CD4-positive, alpha-beta T cell treated with Interleukin-6 for 4 hours (primary cell): ENCODE measurements around the gene SETD7.

Experiments used
- DNase-seq: peaks from one replicate; pipeline ENCODE4 v3.0.0-alpha.2; 2020; ENCODE audit warnings: mixed read lengths

Gene SETD7

DNA sequence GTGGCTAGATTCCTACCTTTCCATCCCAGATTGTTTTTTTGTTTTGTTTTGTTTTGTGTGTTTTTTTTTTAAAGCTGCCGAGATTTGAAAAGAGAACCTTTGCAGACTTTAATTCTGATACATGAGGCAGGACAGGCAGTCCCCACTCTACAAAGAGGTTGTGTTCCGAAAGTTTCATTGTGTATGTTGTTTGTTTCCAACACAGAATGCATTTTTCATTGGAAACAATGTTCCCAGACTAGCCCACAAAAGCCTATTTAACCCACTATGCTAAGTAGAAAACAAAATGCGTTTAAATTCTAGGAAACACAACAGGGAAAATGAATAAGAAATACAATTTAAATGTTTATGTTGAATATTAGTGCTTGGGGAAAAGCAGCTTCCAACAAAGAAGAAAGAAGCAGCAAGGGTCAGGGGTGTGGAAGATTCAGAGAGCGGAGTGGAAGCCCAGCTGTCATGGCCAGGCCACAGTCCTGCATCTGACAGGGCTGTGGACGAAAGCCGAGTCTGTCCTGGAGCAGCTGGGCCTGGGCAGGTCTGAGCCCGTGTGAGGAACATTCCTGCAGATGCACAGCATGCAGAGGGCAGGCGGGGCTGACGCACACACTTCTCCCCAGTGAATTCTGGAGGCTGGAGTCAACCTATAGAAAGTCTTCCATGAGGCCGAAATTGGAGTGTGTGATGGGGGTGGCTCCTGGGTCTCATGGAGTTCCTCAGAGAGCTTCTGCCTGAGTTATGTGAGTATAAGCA is 12.4 kb upstream of the SETD7 start:
- DNase-seq, result no peak

DNA sequence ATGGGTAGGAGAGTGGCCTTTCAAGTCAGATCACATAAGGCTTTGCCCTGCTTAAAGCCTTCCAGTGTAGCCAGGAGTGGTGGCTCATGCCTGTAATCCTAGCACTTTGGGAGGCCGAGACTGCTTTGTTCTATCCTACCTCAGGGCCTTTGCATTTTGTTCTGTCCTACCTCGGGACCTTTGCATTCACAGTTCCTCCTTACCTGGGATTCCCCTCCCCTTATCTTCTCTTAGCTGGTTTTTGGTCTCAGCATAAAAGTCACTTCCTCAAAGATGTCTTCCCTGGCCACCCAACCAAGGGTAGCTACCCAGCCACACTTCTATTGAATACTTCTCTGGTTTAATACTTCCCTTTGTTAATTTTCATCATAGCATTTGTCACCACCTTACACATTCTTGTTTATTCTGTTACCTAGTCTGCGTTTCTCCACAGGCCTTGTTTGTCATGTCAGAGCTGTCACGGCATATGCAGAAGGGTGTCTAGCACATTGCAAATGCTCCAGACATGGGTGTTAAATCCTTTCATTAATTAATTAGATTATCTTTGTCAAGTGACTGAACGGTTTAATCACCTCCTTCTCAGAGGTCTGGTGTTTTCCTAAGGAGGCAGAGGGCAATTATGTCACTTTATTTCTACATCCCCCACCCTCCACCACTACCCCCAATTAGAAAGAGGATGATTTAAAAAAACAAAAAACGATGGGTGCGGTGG is 11.3 kb upstream of the SETD7 start:
- no peak for DNase-seq

DNA sequence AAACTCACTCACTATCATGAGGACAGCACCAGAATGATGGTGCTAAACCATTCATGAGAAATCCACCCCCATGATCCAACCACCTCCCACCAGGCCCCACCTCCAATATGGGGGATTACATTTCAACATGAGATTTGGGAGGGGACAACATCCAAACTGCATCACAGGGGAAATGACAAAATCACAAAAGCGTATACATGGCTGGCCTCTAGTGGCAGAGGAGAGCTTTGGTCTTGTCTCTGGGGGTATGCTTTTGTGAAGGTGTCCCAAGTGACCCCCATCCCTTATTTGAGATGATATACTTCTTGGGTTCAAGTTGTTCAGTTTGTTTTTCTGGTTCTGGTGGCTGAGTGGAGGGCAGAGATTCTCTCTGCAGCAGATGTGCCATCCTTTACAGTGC is 8.5 kb upstream of the SETD7 start:
- no peak for DNase-seq

DNA sequence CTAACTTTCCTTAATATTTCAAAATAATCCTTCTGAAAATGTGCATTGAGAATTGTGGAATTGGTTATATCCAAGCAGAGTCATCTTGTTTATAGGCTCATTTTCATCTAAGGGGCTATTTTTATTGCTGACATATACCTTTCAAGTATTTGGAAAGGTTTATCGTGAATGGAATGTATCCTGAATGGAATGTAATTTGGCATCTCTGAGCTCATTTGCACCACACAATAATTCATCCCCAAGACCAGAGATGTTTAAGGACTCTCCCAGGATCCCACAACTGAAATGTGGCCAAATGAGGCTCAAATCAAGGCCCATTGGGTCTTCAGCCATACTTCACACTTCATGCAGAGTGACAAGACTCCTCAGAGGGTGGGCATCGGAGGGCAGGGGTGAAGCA is 7.5 kb upstream of the SETD7 start:
- DNase-seq, result no peak

DNA sequence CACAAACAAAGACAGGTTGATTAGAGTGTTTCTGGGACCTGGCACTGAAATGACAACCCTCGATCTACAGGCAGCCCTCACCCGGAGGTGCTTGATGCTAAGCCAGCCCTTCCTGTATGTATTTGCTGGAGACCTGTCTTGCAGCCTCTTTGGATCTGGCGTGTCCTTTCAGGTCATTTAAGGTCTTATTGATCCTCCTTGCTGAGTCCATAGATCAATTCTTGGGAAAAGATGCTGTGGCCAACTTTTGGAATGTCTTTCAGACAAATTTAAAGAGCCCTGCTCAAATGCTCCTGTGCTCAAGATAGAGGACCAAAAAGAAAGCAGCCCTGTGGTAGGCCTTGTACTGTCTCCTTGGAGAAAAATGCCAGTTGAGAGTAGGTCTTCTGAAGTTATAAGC is 6.8 kb upstream of the SETD7 start:
- DNase-seq, result no peak

DNA sequence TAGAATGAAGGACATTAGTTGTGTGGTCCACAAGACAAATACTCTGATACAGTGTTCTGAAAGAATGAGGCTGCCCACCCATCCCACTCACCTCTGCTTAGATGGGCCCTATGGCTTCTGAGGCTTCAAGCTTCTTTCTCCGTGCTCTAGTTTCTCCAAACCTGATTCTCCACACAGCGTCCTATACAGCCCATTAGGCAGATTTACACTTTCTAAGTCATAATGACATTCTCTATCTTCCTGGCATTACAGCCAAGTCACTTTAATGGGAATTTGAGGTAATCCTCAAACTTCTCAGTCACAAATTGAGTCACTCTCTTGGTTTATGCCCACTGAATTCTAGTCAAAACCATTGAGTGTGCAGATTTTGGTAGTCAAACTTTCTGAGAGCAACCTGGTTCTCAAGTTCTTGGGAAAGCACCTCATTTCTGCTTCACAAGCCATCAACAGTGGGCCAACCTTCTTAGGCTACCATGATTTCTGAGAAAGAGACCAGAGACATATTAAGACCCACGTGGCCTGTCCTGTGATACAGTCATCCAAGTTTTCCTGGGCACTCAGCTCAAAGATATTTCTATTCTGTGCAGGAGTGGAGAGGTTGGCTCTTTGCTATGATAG is 6.2 kb upstream of the SETD7 start:
- DNase-seq, result no peak

DNA sequence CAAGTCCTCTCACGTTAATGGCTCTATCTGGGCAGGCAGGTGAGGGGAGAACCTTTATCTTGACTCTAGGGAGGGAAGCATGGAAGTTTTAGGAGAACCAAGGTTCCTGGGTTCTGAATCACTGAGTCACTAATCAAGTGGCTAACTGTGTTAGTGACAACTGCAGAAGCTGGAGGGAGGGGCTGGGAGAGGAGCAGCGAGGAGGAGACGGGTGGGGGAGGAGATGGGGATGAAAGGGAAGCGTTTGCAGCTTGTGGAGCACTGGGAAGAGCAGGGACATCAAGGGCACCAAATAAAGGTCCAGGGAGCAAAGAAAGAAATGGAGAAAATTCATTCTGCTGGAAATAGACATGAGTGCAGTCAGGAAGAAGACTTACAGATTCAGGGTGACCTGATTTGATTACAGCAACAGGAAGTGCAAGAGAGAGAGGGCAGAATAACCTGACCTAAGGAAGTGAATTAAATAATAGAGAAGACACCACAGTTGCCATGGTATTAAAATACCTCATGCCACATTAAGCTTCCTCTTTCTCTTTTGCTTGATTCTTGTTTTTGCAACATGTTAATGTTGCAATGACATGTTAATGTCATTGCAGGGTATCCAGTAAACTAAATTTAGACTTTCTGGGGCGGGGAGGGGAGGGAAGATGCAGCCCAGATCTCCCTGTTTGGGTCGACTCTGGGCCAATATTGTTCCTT is 4.5 kb upstream of the SETD7 start:
- DNase-seq, result peak; percentile 15

DNA sequence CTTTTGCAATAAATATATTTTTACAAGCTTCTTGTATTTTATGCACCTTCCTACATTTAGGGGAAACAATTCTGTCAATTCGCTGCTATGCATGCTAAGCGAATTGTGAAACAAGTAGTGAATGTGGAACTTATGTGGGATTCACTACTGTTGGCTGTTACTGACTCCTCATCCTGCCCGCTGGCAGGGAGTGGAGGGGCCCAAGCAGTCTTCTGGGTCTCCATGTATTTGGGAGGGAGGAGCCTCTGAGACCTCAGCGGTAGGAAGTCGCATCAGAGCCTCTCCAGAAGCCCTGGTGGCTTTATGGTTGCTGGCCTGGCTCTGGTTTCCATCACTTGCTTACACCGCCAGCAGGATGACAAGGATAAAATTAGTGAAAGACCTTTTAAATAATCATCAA is 3.7 kb upstream of the SETD7 start:
- no peak for DNase-seq

DNA sequence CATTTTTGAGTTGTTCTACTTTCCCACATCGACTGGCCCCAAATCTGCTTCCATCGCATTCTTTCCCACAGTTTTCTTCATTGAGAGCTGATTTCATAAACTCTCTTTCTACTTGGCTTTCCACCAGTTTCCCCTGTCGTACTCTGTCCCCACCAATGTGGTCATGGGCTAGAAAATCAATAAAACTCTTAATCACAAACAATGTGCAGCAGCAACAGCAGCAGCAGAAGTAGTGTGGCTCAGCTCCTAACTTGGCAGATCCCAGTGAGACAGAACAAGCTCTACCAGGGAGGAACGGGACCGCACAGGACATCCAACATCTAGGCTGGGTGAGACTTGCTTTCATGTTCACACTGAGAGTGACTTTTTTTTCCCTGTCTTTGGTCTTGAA is 3.1 kb upstream of the SETD7 start:
- no peak for DNase-seq

DNA sequence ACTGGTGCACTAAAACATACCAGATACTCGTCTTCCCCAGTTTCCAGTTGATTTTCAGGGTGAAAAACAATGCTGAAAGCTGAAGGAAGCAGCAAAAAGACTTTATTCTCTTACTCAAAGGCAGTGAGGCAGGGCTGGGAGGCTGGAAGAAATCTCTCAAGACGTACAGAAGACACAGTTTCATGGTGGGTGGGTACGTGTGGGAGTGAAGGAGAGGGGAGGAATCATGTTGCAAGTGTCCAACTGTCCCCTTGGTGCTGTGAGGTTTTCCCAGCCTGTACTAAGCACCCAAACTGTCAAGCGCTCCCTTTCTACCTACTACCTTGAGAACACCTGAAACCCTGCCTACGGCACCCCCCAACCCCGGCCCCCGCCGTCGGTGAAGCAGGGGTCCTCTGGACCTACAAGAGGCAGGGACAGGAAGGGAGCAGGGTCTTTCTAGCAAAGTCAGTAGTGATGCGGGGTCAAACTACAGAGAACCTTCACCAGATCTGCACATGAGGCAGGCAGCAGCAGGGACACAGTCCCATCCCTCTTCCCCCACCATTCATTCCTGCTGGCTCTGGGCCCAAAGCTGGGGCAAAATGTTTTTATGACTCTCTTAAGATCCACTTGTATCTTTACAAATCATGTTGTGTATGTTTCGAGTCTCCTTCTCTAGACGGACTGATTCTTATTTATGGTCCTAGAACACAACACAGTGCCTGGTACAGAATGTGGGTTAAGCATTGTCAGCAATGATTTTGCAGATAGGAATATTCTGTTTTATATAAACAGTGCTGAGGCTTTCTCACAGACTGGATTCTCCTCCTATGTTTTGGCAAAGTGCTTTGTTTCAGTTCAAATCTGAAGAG is 2.4 kb upstream of the SETD7 start:
- DNase-seq, result no peak

DNA sequence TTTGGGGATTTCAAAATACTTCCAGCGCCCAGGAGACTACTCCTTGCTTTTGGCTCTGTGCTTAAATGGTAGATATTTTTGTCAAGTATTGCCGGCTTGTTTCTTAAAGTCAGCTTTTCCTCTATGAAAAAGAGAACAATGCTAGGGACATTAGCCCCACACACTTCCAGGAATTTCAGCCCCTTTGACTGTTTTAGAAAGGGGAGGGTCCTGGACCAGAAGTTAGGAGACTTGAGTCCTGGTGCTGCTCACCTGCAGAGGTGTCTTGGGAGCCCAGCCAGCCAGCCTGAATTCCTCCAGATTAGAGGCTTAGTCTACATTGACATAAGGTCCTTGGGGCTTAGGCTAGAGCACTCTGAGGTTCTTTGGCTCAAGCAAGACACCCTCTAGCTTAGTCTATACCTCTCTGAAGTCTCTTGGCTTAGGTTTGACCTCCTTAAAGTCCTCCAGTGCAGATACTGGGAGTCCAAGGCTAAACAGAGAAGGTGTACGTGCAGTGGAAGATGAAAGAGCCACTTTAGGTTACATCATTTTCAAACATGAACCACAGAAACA is 1.6 kb upstream of the SETD7 start:
- DNase-seq, result no peak

DNA sequence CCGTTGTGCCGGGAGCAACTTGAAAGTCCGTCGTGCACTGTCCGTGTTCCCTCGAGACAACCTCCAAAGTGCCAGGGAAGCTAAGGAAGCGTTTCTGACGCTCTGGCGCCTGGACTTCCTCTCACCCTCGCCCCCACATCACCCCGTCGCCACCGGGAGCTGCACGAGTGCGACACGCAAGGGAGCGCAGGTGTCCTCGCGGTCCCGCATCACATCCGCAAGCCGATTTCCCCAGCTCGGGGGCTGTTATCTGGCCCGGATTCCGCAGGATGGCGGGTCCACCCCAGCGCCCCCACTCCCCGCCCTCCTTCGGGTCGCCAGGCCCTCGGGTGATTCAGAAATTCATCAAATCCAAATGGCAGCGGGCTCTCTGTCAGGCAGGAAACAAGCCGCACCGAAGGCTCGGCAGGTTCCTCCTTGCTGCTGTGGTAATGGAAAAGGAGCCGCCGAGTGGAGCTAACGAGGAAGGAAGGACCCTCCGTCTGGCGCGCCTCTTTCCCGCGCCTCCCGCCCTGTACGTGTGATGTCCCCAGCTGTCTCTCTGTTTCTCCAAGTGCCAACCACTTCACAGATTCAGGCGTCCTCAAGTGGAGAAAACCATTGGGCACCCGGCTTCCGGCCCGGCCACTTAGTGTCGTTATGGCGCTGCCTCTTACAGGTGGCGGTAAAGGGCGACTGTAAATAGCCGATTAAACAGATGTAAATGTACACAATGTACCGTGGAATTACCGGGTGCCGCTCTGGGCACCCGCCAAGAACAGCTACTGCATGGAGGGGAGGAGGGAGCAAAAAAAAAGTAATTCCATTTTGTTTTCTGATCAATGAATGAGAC is 921 bp upstream of the SETD7 start:
- peak; percentile 68 for DNase-seq

DNA sequence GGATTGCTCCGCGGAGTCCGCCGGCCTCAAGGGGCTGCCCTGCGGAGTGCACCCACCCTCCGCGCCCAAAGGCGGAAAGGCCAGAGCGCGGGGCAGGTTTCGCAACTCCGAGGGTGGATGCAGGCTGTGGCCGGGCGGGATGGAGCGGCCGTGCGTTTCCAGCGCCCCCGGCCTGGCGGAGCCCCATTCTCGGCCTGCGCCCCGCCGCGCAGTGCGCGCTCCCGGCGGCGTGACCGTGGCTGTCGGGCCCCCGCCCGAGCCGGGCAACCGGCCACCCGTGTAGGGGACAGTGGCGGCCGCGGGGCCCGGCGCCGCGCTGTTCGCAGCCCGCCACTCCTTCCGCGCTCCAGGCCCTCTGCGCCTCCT is 331 bp downstream of the SETD7 start:
- no peak for DNase-seq

DNA sequence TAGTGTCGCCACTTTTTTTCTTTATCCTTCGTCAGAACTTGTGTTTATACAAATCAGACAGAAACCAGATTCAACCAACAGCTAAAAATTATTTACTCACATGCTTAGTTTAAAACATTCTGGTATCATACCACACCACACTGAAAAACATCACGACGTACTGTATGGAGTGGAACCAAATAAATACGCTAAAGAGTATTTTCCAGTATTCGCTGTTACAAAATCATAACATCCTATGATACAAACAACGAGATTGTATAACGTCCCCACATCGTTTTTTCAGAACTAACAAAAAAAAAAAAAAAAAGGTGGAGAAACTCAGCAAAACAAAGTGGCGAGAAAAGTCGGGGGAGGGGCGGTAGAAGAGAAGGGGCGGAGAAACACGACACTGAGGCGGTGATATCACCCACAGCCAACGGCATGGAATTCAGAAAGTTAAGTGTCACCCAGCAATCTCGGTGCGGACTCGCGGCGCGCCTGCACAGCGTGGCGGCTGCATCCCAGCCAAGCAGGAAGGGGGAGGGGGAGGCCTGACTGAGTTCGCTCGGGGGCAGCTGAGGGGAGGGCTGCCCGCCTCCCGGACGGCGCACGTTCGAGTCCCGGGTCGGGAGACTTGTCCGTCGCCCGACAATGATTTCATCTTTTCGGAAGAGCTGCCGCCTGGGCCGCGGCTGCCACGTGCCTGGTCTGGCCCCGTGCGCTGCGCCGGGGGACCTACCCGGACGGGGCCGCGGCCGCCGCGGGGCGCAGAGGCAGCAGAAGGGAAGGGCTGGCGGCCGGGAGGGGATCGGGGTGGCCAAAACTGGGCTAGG is 920 bp downstream of the SETD7 start:
- DNase-seq, result peak; percentile 93

DNA sequence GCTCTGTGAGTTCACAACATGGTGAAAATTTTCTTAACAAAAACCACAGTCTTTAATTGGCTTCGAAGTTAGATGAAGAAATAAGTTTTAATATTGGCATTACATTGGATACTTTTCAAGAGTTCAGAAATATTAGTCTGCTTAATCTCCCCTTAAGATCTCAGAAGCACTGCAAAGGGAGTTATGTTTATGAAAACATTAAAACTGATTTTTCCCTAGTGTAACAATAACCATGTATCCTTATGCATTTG is 1.5 kb downstream of the SETD7 start:
- no peak for DNase-seq

DNA sequence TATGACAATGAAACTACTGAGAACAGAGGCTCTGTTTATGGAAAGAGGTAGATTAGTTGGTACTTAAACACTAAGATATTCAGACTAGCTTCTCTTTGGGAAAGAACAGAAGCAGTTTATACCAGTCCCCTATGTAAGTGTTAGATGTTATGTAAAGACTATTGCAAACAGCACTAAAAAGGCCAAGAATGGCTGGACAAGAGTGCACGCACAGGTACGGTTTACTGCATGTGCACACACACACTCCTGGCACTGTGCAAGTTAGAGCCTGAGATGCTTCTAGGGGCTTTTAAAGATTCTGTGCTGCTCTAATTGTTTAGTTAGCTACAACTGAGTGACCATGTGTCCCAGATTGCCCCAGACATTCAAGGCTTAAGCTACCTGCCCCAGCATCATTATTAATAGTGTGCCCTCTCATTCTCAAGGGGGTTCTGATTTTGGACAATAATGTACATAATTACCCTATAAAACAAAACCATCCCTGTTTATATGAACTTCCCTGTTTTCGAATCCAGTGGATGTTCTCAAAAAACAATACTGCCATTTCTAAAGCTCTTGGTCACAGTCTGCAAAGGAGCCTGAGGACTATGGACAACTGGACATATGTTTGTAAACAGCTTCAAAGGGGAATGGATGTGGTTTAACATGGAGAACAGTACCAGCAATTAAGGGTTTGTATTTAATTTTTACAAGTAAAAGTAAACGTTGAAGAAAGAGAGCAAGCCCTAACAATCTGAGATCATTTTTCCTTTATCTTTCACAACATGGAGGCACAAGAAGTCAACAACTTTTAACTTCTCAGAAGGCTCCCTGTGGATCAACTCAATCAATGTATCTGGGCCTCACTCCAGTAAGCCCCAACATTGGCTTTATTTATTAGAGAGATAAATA is 2.0 kb downstream of the SETD7 start:
- no peak for DNase-seq

DNA sequence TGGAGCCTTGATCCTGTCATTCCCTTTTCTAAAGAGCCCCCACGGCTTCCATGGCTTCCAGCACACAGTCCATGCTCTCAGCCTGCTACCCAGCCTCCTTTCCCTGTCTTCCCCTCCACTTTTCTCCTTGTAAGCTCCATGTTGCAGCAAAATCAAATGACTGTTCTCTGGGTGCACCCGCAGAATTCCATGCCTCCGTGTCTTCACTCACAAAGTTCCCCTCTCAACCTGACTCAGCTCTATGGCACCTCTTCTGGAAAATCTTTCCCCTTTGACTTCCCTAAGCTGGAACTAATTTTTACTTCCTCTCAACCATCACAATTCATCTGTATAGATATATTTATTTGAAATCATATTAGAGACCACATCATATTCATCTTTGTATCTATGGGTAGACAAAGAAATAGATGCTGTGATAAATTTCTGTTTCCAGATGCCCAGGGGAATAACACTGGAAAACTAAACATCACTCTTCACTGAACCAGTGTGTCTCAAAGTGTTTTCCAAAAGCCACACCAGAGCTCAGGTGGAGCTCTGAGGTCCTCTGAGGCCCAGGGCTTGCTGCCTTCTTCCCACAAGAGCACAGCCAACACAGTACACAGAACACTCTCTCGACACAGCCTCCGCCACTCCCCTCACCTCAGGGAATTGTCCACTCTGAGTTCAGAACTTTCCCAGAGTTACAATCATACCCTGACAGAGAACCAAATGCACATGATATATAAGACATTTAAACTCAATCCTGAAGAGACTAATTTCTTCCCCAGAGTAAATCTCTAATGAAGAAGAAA is 3.3 kb downstream of the SETD7 start:
- no peak for DNase-seq

DNA sequence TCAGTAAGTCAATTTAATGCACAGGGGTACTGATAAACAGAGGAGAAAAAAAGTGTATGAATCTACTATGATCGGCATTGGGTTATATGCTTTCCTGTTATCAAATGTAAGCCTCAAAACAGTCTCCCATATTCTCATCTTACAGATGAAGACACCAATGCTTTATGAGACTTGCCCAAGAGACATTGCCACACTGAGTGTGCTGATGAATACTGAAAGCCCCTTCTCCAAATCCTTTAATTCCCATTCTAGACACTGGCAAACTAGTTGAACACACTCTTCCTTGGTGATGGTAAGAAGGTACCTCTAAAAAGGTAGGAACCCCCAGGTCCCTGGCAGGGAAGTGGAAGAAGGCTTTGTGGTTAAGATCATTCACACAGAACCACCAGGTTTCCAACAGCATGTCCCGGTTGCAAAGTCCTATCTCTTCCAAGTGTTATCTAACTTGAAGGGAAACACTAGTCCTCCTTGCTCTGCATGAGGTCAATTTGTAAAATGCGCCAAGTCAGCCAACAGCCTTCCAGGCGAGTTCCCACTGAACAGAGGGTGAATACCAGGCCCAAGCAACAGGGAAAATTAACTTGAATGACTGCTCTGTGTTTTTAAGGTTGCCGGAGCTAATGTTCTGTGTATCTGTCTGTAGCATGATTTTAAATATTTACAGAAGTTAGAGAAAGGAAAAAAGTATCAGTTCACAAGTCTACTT is 5.1 kb downstream of the SETD7 start:
- no peak for DNase-seq
